IMR-90 (cell line): ENCODE results near the gene EIF5A2. TPM values are rescaled to one million over a fixed set of nuclear protein-coding genes. Genes with fewer than 3 reads are reported as not detected.

ENCODE experiments used
- ATAC-seq: fragments of 200-7000 bp; cut with Tn5 transposase; 2 replicates; pipeline ENCODE4 v1.9.1; 2020; ENCODE audit warnings: low read depth, mild to moderate bottlenecking, moderate library complexity
- BruUV-seq: library from RNA; stranded (reverse); fragments of 400-500 nt; replicated peaks from 2 replicates; lab custom pipeline; 2021; lab: Mats Ljungman, UMichigan
- CTCF ChIA-PET: fragments of 300-600 bp; formaldehyde crosslinking; extraction: SDS; loops from one replicate; lab custom pipeline; 2021; ENCODE audit warnings: antibody characterized with exemption; lab: Yijun Ruan, JAX
- POLR2A ChIA-PET: fragments of 300-600 bp; sonication (Branson Sonifier 250); formaldehyde crosslinking; loops from one replicate; lab custom pipeline; 2022; ENCODE audit warnings: antibody characterized with exemption; ENCODE audit not compliant: unreplicated experiment; lab: Charles Lee
- DNase-seq: peaks from one replicate; pipeline ENCODE4 v3.0.0; 2013
- H2AFZ ChIP-seq: replicated peaks from 2 replicates; pipeline ENCODE3; 2013; ENCODE audit warnings: low read length, mild to moderate bottlenecking; ENCODE audit not compliant: poor library complexity
- H2AK5ac ChIP-seq: 2 replicates; pipeline ENCODE4 v1.6.1; 2013; ENCODE audit warnings: low read depth, low read length, inconsistent platforms
- H2AK9ac ChIP-seq: replicated peaks from 2 replicates; pipeline ENCODE3; 2013; ENCODE audit warnings: mild to moderate bottlenecking, low read depth, low read length, moderate library complexity; ENCODE audit not compliant: poor library complexity
- H2BK120ac ChIP-seq: 2 replicates; pipeline ENCODE4 v1.6.1; 2013; ENCODE audit warnings: low read depth, low read length, inconsistent platforms
- H2BK15ac ChIP-seq: 3 replicates; pipeline ENCODE4 v1.6.1; 2013; ENCODE audit warnings: low read depth, low read length, inconsistent platforms
- H2BK20ac ChIP-seq: 2 replicates; pipeline ENCODE4 v1.6.1; 2013; ENCODE audit warnings: low read depth, mild to moderate bottlenecking, inconsistent platforms, low read length, moderate library complexity
- H2BK5ac ChIP-seq: 2 replicates; pipeline ENCODE4 v1.6.1; 2013; ENCODE audit warnings: mild to moderate bottlenecking, low read depth, low read length, inconsistent platforms; ENCODE audit not compliant: poor library complexity, severe bottlenecking
- H3K14ac ChIP-seq: replicated peaks from 2 replicates; pipeline ENCODE4 v1.6.1; 2013; ENCODE audit warnings: low read depth, low read length, inconsistent platforms
- H3K18ac ChIP-seq: 2 replicates; pipeline ENCODE4 v1.6.1; 2013; ENCODE audit warnings: low read depth, low read length, control low read depth
- H3K23ac ChIP-seq: 2 replicates; pipeline ENCODE4 v1.6.1; 2013; ENCODE audit warnings: low read depth, low read length, inconsistent platforms
- H3K27ac ChIP-seq: 2 replicates; pipeline ENCODE4 v1.5.1; 2013; ENCODE audit warnings: mild to moderate bottlenecking, control low read depth, low read length; ENCODE audit not compliant: insufficient read depth
- H3K27me3 ChIP-seq: 2 replicates; pipeline ENCODE4 v1.6.1; 2013; ENCODE audit warnings: low read length; ENCODE audit not compliant: control insufficient read depth, insufficient read depth
- H3K36me3 ChIP-seq: 2 replicates; pipeline ENCODE4 v1.6.1; 2013; ENCODE audit warnings: low read length, mixed read lengths; ENCODE audit not compliant: control insufficient read depth, insufficient read depth
- H3K4ac ChIP-seq: 2 replicates; pipeline ENCODE4 v1.6.1; 2013; ENCODE audit warnings: low read depth, low read length, inconsistent platforms
- H3K4me1 ChIP-seq: 2 replicates; pipeline ENCODE4 v1.6.1; 2013; ENCODE audit warnings: low read length, mixed read lengths; ENCODE audit not compliant: control insufficient read depth, insufficient read depth
- H3K4me2 ChIP-seq: 2 replicates; pipeline ENCODE4 v1.6.1; 2013; ENCODE audit warnings: low read depth, mild to moderate bottlenecking, control low read depth, low read length, moderate library complexity
- H3K4me3 ChIP-seq: 2 replicates; pipeline ENCODE4 v1.5.1; 2013; ENCODE audit warnings: low read depth, mild to moderate bottlenecking, control low read depth, low read length, moderate library complexity; ENCODE audit not compliant: insufficient read depth
- H3K56ac ChIP-seq: 2 replicates; pipeline ENCODE4 v1.6.1; 2013; ENCODE audit warnings: low read length, inconsistent platforms; ENCODE audit not compliant: insufficient read depth; ENCODE audit errors: extremely low read depth
- H3K79me1 ChIP-seq, 2 experiments: 2 replicates each; pipeline ENCODE4 v1.6.1; 2013; ENCODE audit warnings: low read length in 2 of 2, inconsistent platforms in 1 of 2, low read depth in 1 of 2
- H3K9ac ChIP-seq: 2 replicates; pipeline ENCODE4 v1.6.1; 2013; ENCODE audit warnings: low read depth, low read length, control low read depth
- H3K9me1 ChIP-seq: 2 replicates; pipeline ENCODE4 v1.6.1; 2013; ENCODE audit warnings: low read length, inconsistent platforms; ENCODE audit not compliant: insufficient read depth
- H3K9me3 ChIP-seq: 2 replicates; pipeline ENCODE4 v1.6.1; 2013; ENCODE audit warnings: low read length; ENCODE audit not compliant: control insufficient read depth, insufficient read depth
- H4K20me1 ChIP-seq: 2 replicates; pipeline ENCODE4 v1.6.1; 2013; ENCODE audit warnings: low read length, inconsistent platforms; ENCODE audit not compliant: insufficient read depth
- H4K5ac ChIP-seq: 2 replicates; pipeline ENCODE4 v1.6.1; 2013; ENCODE audit warnings: mild to moderate bottlenecking, low read depth, low read length, control low read depth
- H4K8ac ChIP-seq, 2 experiments: 2 replicates each; pipeline ENCODE4 v1.6.1; 2013; ENCODE audit warnings: low read depth in 2 of 2, low read length in 2 of 2, control low read depth in 1 of 2, inconsistent platforms in 1 of 2
- H4K91ac ChIP-seq: 2 replicates; pipeline ENCODE4 v1.6.1; 2013; ENCODE audit warnings: low read depth, low read length, inconsistent platforms; ENCODE audit not compliant: insufficient read depth
- BHLHE40 ChIP-seq: fragments of 150-350 bp; IDR thresholded peaks from 2 replicates; pipeline ENCODE4 v1.6.1; 2016; ENCODE audit warnings: mild to moderate bottlenecking, low read depth, low read length
- CEBPB ChIP-seq: IDR thresholded peaks from 2 replicates; pipeline ENCODE4 v1.6.1; 2012; ENCODE audit warnings: low read depth, low read length, improper control_type of control experiment
- CHD1 ChIP-seq: IDR thresholded peaks from 2 replicates; pipeline ENCODE4 v1.6.1; 2012; ENCODE audit warnings: low read depth, low read length, improper control_type of control experiment
- MAFK ChIP-seq: IDR thresholded peaks from 2 replicates; pipeline ENCODE4 v1.6.1; 2012; ENCODE audit warnings: low read depth, low read length, improper control_type of control experiment
- MAZ ChIP-seq: IDR thresholded peaks from 2 replicates; pipeline ENCODE4 v1.6.1; 2012; ENCODE audit warnings: low read depth, mild to moderate bottlenecking, low read length, improper control_type of control experiment, moderate library complexity, borderline replicate concordance
- NFE2L2 ChIP-seq: fragments of 150-350 bp; IDR thresholded peaks from 2 replicates; pipeline ENCODE4 v1.6.1; 2016; ENCODE audit warnings: low read depth, mild to moderate bottlenecking, low read length
- POLR2A ChIP-seq: IDR thresholded peaks from 2 replicates; pipeline ENCODE4 v1.6.1; 2012; ENCODE audit warnings: mild to moderate bottlenecking, low read depth, low read length
- RAD21 ChIP-seq: IDR thresholded peaks from 2 replicates; pipeline ENCODE4 v1.6.1; 2012; ENCODE audit warnings: low read length, improper control_type of control experiment
- RCOR1 ChIP-seq: IDR thresholded peaks from 2 replicates; pipeline ENCODE4 v1.6.1; 2012; ENCODE audit warnings: mild to moderate bottlenecking, low read length, improper control_type of control experiment; ENCODE audit not compliant: insufficient replicate concordance
- SMC3 ChIP-seq: fragments of 150-350 bp; IDR thresholded peaks from 2 replicates; pipeline ENCODE4 v1.6.1; 2016; ENCODE audit warnings: low read depth, mild to moderate bottlenecking, antibody characterized with exemption, low read length, moderate library complexity
- WGBS, 2 experiments: methylation state at CpG; one replicate each; pipeline versions ENCODE4 v1.1.5 to v1.1.7; 2013; ENCODE audit warnings: missing lambda C conversion rate in 2 of 2; ENCODE audit not compliant: insufficient read length in 1 of 2; ENCODE audit errors: extremely low coverage in 2 of 2; 5-methylcytosine and 5-hydroxymethylcytosine counted together
- dilution Hi-C: fragments of 300-500 bp; cut with HindIII; formaldehyde crosslinking; loops from one replicate; pipeline ENCODE4 v1.14.3; 2018; ENCODE audit warnings: low sequenced_read_pairs; ENCODE audit not compliant: unreplicated experiment
- in situ Hi-C: fragments of 300-500 bp; cut with MboI; formaldehyde crosslinking; loops from 3 replicates; pipeline ENCODE4 v1.14.3; 2019; ENCODE audit warnings: low sequenced_read_pairs, inconsistent platforms, mixed read lengths
- intact Hi-C: fragments of 100-400 bp; cut with micrococcal nuclease; formaldehyde crosslinking; loops from 2 replicates; pipeline ENCODE4 v1.10.0; 2022
- polyA plus RNA-seq, 3 experiments: library from polyadenylated mRNA; depleted of rRNA; stranded (reverse); fragments of >200 nt; gene quantifications; 2 replicates each; pipeline ENCODE4 v1.2.3, GENCODE V29; 2012; ENCODE audit warnings: low replicate concordance in 1 of 3
- total RNA-seq: library from RNA; depleted of rRNA; stranded (reverse); fragments of >200 nt; gene quantifications from 2 replicates; pipeline ENCODE4 v1.2.3, GENCODE V29; 2012
- TF ChIP-seq, protein P1 (sequence below): fragments of 150-350 bp; IDR thresholded peaks from 2 replicates; pipeline ENCODE4 v1.6.1; 2016; ENCODE audit warnings: low read depth, mild to moderate bottlenecking, low read length, moderate library complexity, borderline replicate concordance
- TF ChIP-seq, protein P2 (sequence below): fragments of 150-350 bp; IDR thresholded peaks from 2 replicates; pipeline ENCODE4 v1.6.1; 2017; ENCODE audit warnings: mild to moderate bottlenecking, antibody characterized with exemption, low read length, low read depth
- TF ChIP-seq, protein P3 (sequence below): conservative IDR thresholded peaks from 2 replicates; pipeline ENCODE4 v1.5.1; 2012; ENCODE audit warnings: mild to moderate bottlenecking, low read depth, low read length, improper control_type of control experiment

Gene EIF5A2
- total and polyA plus RNA-seq, 2 of the 4 experiments (the other 2 are of a cell fraction): 7.7 to 7.8 TPM

DNA sequence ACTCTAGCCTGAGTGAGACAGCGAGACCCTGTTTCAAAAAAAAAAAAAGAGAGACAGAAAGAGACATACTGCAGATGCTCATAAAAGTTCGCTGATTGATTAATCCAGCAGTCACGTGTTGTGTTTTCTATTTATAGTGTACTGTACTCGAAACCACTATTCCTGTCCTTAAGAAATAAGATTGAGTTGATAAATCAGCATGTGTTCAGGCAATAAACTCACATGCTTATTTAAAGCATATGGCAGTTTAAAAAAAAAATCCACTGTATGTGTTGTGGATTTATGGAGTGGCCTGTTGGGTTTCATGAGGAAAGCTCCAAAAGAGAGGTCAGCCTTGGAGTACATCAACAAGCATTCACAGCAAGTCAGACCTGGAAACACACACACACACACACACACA, 56.1 kb downstream of the EIF5A2 start:
- Histone ChIP-seq H2AFZ (no peak overlapping the region), H4K20me1 (no peaks in the 10 kb centered on the region), H2BK15ac (no peak overlapping the region), H4K8ac (no peak overlapping the region), H3K27ac (no peak overlapping the region), H3K14ac (no peak overlapping the region), H2AK5ac (no peak overlapping the region), H3K27me3 (no peaks in the 10 kb centered on the region), H3K9ac (no peak overlapping the region), H3K4ac (no peak overlapping the region), H2BK5ac (no peak overlapping the region), H3K56ac (no peak overlapping the region), H3K4me3 (no peak overlapping the region), H3K18ac (no peak overlapping the region), H3K36me3 (no peaks in the 10 kb centered on the region), H3K23ac (no peak overlapping the region), H4K5ac (no peak overlapping the region), H2BK20ac (no peak overlapping the region), H3K9me1 (no peaks in the 10 kb centered on the region), H3K79me1 (no peaks in the 10 kb centered on the region), H3K4me2 (no peak overlapping the region), H3K4me1 (0 out of 2 replicates have a peak, but pooled peaks cover 2% of the 10 kb centered on the region), H2AK9ac (no peak overlapping the region), H4K91ac (no peak overlapping the region), H2BK120ac (no peak overlapping the region), H3K9me3 (no peaks in the 10 kb centered on the region)
- intact Hi-C loops (no loop called here), in situ Hi-C loops (loop anchor here (10.0 kb wide), 1 partner anchor 668 kb away; the partner anchor contains the start of gene PHC3), dilution Hi-C loops (loop anchor here (10.0 kb wide), 1 partner anchor 448 kb away; no protein-coding TSS in a partner anchor)
- TF ChIP-seq POLR2A: no peak
- no peak for TF ChIP-seq CHD1
- TF ChIP-seq RAD21: no peak
- TF ChIP-seq, protein P1, sequence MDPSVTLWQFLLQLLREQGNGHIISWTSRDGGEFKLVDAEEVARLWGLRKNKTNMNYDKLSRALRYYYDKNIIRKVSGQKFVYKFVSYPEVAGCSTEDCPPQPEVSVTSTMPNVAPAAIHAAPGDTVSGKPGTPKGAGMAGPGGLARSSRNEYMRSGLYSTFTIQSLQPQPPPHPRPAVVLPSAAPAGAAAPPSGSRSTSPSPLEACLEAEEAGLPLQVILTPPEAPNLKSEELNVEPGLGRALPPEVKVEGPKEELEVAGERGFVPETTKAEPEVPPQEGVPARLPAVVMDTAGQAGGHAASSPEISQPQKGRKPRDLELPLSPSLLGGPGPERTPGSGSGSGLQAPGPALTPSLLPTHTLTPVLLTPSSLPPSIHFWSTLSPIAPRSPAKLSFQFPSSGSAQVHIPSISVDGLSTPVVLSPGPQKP: no peak
- TF ChIP-seq, protein P2, sequence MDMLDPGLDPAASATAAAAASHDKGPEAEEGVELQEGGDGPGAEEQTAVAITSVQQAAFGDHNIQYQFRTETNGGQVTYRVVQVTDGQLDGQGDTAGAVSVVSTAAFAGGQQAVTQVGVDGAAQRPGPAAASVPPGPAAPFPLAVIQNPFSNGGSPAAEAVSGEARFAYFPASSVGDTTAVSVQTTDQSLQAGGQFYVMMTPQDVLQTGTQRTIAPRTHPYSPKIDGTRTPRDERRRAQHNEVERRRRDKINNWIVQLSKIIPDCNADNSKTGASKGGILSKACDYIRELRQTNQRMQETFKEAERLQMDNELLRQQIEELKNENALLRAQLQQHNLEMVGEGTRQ: no peak
- no peak for TF ChIP-seq NFE2L2
- no peak for TF ChIP-seq CEBPB
- no peak for TF ChIP-seq MAFK
- no peak for TF ChIP-seq BHLHE40
- TF ChIP-seq SMC3: no peak
- TF ChIP-seq, protein P3, sequence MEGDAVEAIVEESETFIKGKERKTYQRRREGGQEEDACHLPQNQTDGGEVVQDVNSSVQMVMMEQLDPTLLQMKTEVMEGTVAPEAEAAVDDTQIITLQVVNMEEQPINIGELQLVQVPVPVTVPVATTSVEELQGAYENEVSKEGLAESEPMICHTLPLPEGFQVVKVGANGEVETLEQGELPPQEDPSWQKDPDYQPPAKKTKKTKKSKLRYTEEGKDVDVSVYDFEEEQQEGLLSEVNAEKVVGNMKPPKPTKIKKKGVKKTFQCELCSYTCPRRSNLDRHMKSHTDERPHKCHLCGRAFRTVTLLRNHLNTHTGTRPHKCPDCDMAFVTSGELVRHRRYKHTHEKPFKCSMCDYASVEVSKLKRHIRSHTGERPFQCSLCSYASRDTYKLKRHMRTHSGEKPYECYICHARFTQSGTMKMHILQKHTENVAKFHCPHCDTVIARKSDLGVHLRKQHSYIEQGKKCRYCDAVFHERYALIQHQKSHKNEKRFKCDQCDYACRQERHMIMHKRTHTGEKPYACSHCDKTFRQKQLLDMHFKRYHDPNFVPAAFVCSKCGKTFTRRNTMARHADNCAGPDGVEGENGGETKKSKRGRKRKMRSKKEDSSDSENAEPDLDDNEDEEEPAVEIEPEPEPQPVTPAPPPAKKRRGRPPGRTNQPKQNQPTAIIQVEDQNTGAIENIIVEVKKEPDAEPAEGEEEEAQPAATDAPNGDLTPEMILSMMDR: no peak
- no peak for TF ChIP-seq MAZ
- TF ChIP-seq RCOR1: no peak
- DNase-seq (no peak), ATAC-seq (no peak)
- CTCF ChIA-PET: interaction anchor here (0.9 kb wide), 1 partner anchor 11 kb away, joined by 5 read pairs; no protein-coding TSS in a partner anchor
- POLR2A ChIA-PET: no interaction called here
- no TSS peak for BruUV-seq
- WGBS, 2 experiments: no CpG with 5 or more reads among the region's 4 CpGs
